ENCODE measurements around the gene TMEM14C. TPM values are rescaled to one million over a fixed set of nuclear protein-coding genes. Genes with fewer than 3 reads are reported as not detected.
"Not testable (repeated sequence)": the region's sequence is repeated elsewhere in the genome, so short reads cannot be mapped to it uniquely, and the experiment has no call there.

TMEM14C gene
- total RNA-seq, 2 experiments from 2014 or later = 84.9 to 87.6 TPM

DNA sequence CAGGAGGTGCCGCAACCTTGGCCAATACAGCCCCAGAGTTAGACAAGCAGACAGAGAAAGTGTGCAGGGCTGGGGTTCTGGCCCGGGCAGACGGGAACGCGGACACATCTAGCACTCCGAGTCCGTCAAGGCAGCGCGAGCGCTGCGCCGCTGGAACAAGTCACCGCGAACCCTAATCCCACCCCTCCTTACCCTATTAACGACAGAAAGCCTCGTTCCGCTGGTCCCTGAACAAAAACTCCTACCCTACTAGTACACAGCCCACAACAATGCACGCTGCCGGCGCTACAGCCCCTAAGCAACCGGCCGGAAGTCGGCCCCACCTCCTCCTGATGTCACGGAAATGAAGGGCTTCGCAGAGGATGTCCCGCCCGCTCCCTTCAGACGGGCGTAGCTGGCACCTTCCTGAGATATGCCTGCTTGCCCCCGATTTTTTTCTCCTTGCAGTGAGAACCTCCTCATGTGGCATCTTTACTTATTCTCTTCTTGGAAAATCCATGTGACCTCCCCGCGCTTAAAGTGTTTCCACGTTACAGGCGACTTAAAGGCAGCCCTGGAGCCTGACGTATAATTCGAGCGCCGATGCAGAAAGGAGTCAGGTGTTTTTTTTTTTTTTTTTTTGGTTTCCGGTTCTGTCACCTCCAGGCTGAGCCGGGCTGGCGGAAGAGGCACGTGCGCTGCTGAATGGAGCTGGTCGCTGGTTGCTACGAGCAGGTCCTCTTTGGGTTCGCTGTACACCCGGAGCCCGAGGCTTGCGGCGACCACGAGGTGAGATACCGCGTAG lies 28.4 kb upstream of the TMEM14C start, which contains the start of the genes C6orf52 and PAK1IP1:
C6orf52 (minus strand) TSS at position 315 of the 784 bp plus-strand sequence. CDS start 7,066 bp downstream, outside the sequence.
PAK1IP1 (plus strand) TSS at position 671 of the 784 bp plus-strand sequence; CDS start at position 685, 14 bp downstream.
- peak; percentile 95 for DNase-seq
- intact Hi-C loops (cut with micrococcal nuclease) = loop anchor here (1.0 to 5.0 kb wide), 7 partner anchors 29 to 399 kb away; partner anchors contain the start of genes MAK, SMIM13, TMEM14B and TMEM14C
- ChIA-PET CTCF (interaction anchor here (0.9 to 2.1 kb wide), 6 partner anchors 10 to 216 kb away, joined by 3 to 15 read pairs (median 5); no protein-coding TSS in a partner anchor), POLR2A (interaction anchor here (0.6 to 2.3 kb wide), 7 partner anchors 25 to 166 kb away, joined by 3 to 31 read pairs (median 5); partner anchors contain the start of genes MAK, TMEM14B and TMEM14C)
- Mint-ChIP-seq H3K4me3 (peak within 1 kb of the TSS; percentile 93), H3K4me1 (ENCODE audit: low read depth) (peaks cover 32% of the 10 kb centered on the region), H3K27me3 (no peaks in the 10 kb centered on the region), H3K9me3 (no peaks in the 10 kb centered on the region), H3K36me3 (peaks cover 23% of the 10 kb centered on the region), H3K27ac (peak within 1 kb of the TSS; percentile 99)

DNA sequence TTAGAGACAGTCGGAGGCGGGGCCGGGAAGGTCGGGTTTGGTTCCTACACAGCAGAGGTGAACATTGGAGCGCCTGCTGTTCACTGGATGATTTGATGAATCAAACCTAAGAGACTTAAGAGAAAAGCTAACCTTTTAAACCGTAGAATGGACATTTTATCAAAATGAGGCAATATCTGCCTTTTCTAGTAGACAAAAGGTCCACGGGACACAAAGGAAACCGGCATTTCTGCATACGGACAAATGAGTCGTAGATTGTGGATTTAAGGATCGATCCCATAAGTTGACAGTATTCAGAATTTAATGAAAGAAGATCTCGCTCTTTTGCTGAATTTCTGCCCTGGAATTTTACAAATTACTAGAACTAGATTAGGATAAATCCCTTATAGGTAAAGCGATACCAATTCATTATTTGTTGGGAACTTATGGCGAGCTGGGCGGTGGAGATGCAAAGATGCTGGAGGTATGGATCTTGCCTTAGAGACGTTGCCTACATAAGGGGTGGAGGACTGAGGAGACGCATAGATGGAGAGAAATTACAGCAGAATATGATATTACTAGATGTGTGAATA lies 27.7 kb upstream of the TMEM14C start:
- peaks cover 23% of the 10 kb centered on the region for H3K36me3 Mint-ChIP-seq
- ChIA-PET POLR2A (interaction anchor here (0.8 to 2.3 kb wide), 5 partner anchors 25 to 167 kb away, joined by 4 to 31 read pairs (median 7); partner anchors contain the start of genes MAK, TMEM14B and TMEM14C), CTCF (interaction anchor here (0.9 to 2.1 kb wide), 6 partner anchors 10 to 217 kb away, joined by 3 to 15 read pairs (median 5); no protein-coding TSS in a partner anchor)
- H3K9me3 Mint-ChIP-seq = no peaks in the 10 kb centered on the region
- H3K4me1 Mint-ChIP-seq (ENCODE audit: low read depth) = peaks cover 32% of the 10 kb centered on the region
- H3K27me3 Mint-ChIP-seq = no peaks in the 10 kb centered on the region
- intact Hi-C loops (cut with micrococcal nuclease) = loop anchor here (2.0 kb wide), 1 partner anchor 184 kb away; no protein-coding TSS in a partner anchor
- peak overlapping the region; percentile 93 for H3K4me3 Mint-ChIP-seq
- no peak for DNase-seq
- peak overlapping the region; percentile 99 for H3K27ac Mint-ChIP-seq

DNA sequence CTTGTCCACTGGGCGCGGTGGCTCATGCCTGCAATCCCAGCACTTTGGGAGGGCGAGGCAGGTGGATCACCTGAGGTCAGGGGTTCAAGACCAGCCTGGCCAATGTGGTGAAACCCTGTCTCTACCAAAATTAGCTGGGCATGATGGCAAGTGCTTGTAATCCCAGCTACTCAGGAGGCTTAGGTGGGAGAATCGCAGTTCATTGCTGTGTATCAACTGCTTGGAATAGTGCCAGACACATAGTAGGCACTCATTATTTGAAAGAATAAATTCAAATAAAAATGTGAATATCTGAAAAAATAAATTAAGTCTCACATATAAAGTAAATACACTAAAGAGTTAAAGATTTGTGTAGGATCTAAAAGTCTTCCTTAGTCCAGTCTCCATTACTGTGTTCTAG lies 26.2 kb upstream of the TMEM14C start:
- ChIA-PET CTCF (no interaction called here), POLR2A (no interaction called here)
- Mint-ChIP-seq H3K27ac (peak overlapping the region; percentile 67), H3K4me3 (peak overlapping the region; percentile 93), H3K36me3 (peaks cover 33% of the 10 kb centered on the region), H3K9me3 (no peaks in the 10 kb centered on the region), H3K27me3 (no peaks in the 10 kb centered on the region), H3K4me1 (ENCODE audit: low read depth) (peaks cover 32% of the 10 kb centered on the region)
- intact Hi-C loops (cut with micrococcal nuclease) = no loop called here
- no peak for DNase-seq

DNA sequence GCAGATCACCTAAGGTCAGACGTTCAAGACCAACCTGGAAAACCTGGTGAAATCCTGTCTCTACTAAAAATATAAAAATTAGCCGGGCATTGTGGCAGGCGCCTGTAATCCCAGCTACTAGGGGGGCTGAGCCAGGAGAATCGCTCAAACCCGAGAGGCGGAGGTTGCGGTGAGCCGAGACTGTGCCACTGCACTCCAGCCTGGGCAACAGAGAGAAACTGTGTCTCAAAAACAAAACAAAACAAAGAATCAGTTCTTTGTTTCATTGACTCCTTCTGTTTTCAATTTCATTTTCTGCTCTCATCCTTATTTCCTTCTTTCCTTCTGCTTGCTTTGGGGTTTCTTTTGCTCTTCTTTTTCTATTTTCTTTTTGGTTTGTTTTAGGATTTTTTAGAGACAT lies 8.9 kb upstream of the TMEM14C start:
- DNase-seq = no peak
- Mint-ChIP-seq H3K4me3 (no peak overlapping the region), H3K27me3 (no peaks in the 10 kb centered on the region), H3K27ac (no peak overlapping the region), H3K36me3 (peaks cover 11% of the 10 kb centered on the region), H3K4me1 (ENCODE audit: low read depth) (no peaks in the 10 kb centered on the region), H3K9me3 (peaks cover 4% of the 10 kb centered on the region)
- intact Hi-C loops (cut with micrococcal nuclease) = no loop called here
- ChIA-PET CTCF (interaction anchor here (1.1 kb wide), 1 partner anchor 34 kb away, joined by 3 read pairs; the partner anchor contains the start of gene TMEM14B), POLR2A (no interaction called here)

DNA sequence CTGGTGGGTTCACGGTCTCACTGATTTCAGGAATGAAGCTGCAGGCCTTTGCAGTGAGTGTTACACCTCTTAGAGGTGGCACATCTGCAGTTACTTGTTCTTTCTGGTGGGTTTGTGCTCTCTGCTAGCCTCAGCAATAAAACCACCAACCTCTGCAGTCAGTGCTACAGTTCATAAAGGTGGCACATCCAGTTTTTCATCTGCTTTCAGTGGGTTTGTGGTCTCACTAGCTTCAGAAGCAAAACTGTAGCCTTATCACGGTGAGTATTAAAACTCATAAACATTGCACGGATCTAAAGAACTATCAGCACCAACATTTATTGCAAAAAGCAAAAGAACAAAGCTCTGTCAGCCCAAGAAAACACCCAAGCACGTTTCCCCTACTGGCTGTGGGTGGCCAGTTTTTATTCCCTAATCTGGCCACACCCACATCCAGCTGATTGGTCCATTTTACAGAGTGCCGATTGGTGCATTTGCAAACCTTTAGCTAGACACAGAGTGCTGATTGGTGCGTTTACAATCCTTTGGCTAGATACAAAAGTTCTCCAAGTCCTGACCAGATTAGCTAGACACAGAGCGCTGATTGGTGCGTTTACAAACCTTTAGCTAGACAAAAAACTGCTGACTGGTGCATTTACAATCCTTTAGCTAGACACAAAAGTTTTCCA lies 3.4 kb upstream of the TMEM14C start:
- H3K4me1 Mint-ChIP-seq (ENCODE audit: low read depth) = peaks cover 30% of the 10 kb centered on the region
- H3K27ac Mint-ChIP-seq = peak overlapping the region; percentile 80
- peak overlapping the region; percentile 84 for H3K4me3 Mint-ChIP-seq
- POLR2A ChIA-PET = interaction anchor here (1.3 to 3.7 kb wide), 2 partner anchors 25 to 27 kb away, joined by 4 to 31 read pairs; partner anchors contain the start of genes C6orf52, PAK1IP1 and TMEM14B
- CTCF ChIA-PET = interaction anchor here (0.7 to 3.2 kb wide), 5 partner anchors 24 to 241 kb away, joined by 3 to 15 read pairs (median 4); partner anchors contain the start of genes C6orf52, PAK1IP1 and TMEM14B
- DNase-seq = peak; percentile 70
- intact Hi-C loops (cut with micrococcal nuclease) = no loop called here
- no peaks in the 10 kb centered on the region for H3K27me3 Mint-ChIP-seq
- peaks cover 10% of the 10 kb centered on the region for H3K9me3 Mint-ChIP-seq
- H3K36me3 Mint-ChIP-seq = peaks cover 8% of the 10 kb centered on the region

DNA sequence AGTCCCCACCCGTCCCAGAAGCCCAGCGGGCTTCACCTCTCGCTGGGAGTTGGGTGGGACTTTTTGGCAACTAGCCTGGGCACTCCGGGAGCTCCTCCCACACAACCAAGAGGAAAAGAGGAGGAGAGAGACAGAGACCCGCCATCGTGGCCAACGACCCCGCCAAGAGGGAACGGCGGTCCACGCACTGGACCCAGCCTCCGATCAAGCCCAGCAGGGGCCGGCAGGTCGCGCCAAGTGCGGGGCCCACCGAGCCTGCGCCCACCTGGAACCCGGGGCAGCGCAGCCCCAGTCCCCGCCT lies 3.0 kb upstream of the TMEM14C start:
- H3K27ac Mint-ChIP-seq = peak overlapping the region; percentile 80
- peaks cover 8% of the 10 kb centered on the region for H3K36me3 Mint-ChIP-seq
- DNase-seq = no peak
- no peaks in the 10 kb centered on the region for H3K27me3 Mint-ChIP-seq
- H3K9me3 Mint-ChIP-seq = peaks cover 10% of the 10 kb centered on the region
- ChIA-PET CTCF (interaction anchor here (0.7 to 3.2 kb wide), 6 partner anchors 9 to 242 kb away, joined by 3 to 15 read pairs (median 4); partner anchors contain the start of genes C6orf52, PAK1IP1 and TMEM14B), POLR2A (interaction anchor here (1.3 to 3.7 kb wide), 2 partner anchors 25 to 27 kb away, joined by 4 to 31 read pairs; partner anchors contain the start of genes C6orf52, PAK1IP1 and TMEM14B)
- peak overlapping the region; percentile 84 for H3K4me3 Mint-ChIP-seq
- intact Hi-C loops (cut with micrococcal nuclease) = loop anchor here (10.0 kb wide), 1 partner anchor 315 kb away; no protein-coding TSS in a partner anchor
- H3K4me1 Mint-ChIP-seq (ENCODE audit: low read depth) = peaks cover 31% of the 10 kb centered on the region

DNA sequence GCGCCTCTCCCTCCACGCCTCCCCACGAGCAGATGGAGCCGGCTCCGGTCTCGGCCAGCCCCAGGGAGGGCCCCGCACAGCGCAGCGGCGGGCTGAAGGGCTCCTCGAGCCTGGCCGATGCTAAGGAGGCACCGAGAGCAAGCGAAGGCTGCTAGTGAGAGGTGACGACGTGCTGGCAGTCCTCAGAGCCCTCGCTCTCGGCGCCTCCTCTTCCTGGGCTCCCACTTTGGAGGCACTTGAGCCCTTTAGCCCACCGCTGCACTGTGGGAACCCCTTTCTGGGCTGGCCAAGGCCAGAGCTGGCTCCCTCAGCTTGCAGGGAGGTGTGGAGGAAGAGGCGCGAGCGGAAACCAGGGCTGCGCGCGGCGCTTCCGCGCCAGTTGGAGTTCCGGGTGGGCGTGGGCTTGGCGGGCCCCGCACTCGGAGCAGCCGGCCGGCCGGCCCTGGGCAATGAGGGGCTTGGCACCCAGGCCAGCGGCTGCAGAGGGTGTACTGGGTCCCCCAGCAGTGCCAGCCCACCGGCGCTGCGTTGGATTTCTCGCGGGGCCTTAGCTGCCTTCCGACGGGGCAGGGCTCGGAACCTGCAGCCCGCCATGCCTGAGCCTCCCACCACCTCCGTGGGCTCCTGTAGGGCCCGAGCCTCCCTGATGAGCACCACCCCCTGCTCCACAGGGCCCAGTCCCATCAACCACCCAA lies 2.5 kb upstream of the TMEM14C start:
- POLR2A ChIA-PET = interaction anchor here (1.3 to 3.7 kb wide), 3 partner anchors 26 kb away, joined by 4 to 31 read pairs (median 16); partner anchors contain the start of genes C6orf52, PAK1IP1 and TMEM14B
- Mint-ChIP-seq H3K27me3 (no peaks in the 10 kb centered on the region), H3K4me3 (peak overlapping the region; percentile 84), H3K36me3 (peaks cover 10% of the 10 kb centered on the region), H3K4me1 (ENCODE audit: low read depth) (peaks cover 33% of the 10 kb centered on the region), H3K27ac (peak overlapping the region; percentile 82), H3K9me3 (peaks cover 10% of the 10 kb centered on the region)
- DNase-seq = peak; percentile 72
- CTCF ChIA-PET = interaction anchor here (0.9 to 3.2 kb wide), 6 partner anchors 9 to 242 kb away, joined by 3 to 15 read pairs (median 4); partner anchors contain the start of genes C6orf52, PAK1IP1 and TMEM14B
- intact Hi-C loops (cut with micrococcal nuclease) = loop anchor here (10.0 kb wide), 1 partner anchor 316 kb away; no protein-coding TSS in a partner anchor

DNA sequence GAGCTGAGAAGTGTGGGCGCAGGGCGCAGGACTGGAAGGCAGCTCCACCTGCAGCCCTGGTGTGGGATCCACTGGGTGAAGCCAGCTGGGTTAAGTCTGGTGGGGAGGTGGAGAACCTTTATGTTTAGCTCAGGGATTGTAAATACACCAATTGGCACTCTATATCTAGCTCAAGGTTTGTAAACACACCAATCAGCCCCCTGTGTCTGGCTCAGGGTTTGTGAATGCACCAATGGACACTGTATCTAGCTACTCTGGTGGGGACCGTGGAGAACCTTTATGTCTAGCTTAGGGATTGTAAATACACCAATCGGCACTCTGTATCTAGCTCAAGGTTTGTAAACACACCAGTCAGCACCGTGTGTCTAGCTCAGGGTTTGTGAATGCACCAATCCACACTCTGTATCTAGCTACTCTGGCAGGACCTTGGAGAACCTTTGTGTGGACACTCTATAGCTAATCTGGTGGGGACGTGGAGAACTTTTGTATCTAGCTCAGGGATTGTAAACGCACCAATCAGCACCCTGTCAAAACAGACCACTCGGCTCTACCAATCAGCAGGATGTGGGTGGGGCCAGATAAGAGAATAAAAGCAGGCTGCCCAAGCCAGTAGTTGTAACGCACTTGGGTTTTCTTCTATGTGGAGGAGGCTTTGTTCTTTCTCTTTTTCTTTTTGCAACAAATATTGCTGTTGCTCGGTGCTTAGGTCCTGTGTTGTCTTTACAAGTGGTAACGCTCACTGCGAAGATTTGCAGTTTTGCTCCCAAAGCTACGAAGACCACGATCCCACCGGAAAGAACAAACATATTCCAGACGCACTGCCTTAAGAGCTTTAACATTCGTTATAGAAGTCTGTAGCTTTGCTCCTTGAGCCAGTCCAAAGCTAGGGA lies 1.7 kb upstream of the TMEM14C start:
- intact Hi-C loops (cut with micrococcal nuclease) = loop anchor here (10.0 kb wide), 1 partner anchor 316 kb away; no protein-coding TSS in a partner anchor
- Mint-ChIP-seq H3K36me3 (peaks cover 10% of the 10 kb centered on the region), H3K9me3 (peaks cover 10% of the 10 kb centered on the region), H3K27ac (peak overlapping the region; percentile 82), H3K4me1 (ENCODE audit: low read depth) (peaks cover 34% of the 10 kb centered on the region), H3K4me3 (peak overlapping the region; percentile 84)
- ChIA-PET POLR2A (interaction anchor here (1.1 to 3.7 kb wide), 4 partner anchors 25 to 192 kb away, joined by 4 to 31 read pairs (median 11); partner anchors contain the start of genes C6orf52, PAK1IP1 and TMEM14B), CTCF (interaction anchor here (1.0 to 3.2 kb wide), 4 partner anchors 25 to 81 kb away, joined by 3 to 15 read pairs (median 5); partner anchors contain the start of genes C6orf52, PAK1IP1 and TMEM14B)
- H3K27me3 Mint-ChIP-seq = not testable (repeated sequence)
- DNase-seq = peak; percentile 61

DNA sequence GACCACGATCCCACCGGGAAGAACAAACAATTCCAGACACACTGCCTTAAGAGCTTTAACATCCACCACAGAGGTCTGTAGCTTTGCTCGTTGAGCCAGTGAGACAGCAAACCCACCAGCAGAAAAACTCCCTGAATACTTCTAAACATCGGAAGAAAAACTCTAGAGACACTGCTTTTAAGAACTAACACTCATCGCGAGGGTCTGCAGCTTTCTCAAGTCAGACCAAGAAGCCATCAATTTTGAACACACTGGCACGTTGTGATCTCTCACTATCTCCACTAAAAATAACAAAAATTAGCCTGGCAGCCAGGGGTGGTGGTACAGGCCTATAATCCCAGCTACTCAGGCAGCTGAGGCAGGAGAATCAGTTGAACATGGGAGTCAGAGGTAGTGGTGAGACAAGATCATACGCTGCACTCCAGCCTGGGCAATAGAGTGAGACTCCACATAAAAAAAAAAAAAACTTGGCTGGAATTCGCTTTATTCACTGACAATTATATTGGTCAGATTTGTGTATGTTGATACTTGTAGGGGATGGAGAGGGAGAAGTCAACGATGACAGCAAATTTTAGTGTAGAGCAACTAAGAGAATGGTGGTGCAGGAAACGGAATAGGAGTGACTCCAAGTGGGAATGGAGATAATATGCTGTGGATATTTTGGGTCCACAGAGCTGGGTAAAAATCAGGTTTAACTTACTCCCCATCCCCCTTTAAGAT lies 860 bp upstream of the TMEM14C start:
- intact Hi-C loops (cut with micrococcal nuclease) = loop anchor here (2.0 to 10.0 kb wide), 2 partner anchors 193 to 317 kb away; no protein-coding TSS in a partner anchor

More for the DNA sequence above, 860 bp upstream of the TMEM14C start:
- Mint-ChIP-seq H3K4me1 (ENCODE audit: low read depth) (peaks cover 34% of the 10 kb centered on the region), H3K4me3 (peak overlapping the region; percentile 84), H3K27ac (peak overlapping the region; percentile 82), H3K9me3 (peaks cover 10% of the 10 kb centered on the region), H3K36me3 (peaks cover 11% of the 10 kb centered on the region), H3K27me3 (no peaks in the 10 kb centered on the region)
- POLR2A ChIA-PET = interaction anchor here (0.6 to 3.7 kb wide), 8 partner anchors 23 to 372 kb away, joined by 3 to 31 read pairs (median 4); partner anchors contain the start of genes C6orf52, PAK1IP1, SMIM13 and TMEM14B
- DNase-seq = no peak
- CTCF ChIA-PET = interaction anchor here (3.2 kb wide), 1 partner anchor 27 kb away, joined by 15 read pairs; the partner anchor contains the start of genes C6orf52 and PAK1IP1

Measured in activated CD4-positive, alpha-beta memory T cell treated with anti-CD3 and anti-CD28 coated beads for 36 hours (primary cell).